ENCODE measurements around the gene TNRC18. TPM values are rescaled to one million over a fixed set of nuclear protein-coding genes. Genes with fewer than 3 reads are reported as not detected.

Gene TNRC18
- total and polyA plus RNA-seq, 12 donors, result 10.1 to 42.3 (median 30.3) TPM

DNA sequence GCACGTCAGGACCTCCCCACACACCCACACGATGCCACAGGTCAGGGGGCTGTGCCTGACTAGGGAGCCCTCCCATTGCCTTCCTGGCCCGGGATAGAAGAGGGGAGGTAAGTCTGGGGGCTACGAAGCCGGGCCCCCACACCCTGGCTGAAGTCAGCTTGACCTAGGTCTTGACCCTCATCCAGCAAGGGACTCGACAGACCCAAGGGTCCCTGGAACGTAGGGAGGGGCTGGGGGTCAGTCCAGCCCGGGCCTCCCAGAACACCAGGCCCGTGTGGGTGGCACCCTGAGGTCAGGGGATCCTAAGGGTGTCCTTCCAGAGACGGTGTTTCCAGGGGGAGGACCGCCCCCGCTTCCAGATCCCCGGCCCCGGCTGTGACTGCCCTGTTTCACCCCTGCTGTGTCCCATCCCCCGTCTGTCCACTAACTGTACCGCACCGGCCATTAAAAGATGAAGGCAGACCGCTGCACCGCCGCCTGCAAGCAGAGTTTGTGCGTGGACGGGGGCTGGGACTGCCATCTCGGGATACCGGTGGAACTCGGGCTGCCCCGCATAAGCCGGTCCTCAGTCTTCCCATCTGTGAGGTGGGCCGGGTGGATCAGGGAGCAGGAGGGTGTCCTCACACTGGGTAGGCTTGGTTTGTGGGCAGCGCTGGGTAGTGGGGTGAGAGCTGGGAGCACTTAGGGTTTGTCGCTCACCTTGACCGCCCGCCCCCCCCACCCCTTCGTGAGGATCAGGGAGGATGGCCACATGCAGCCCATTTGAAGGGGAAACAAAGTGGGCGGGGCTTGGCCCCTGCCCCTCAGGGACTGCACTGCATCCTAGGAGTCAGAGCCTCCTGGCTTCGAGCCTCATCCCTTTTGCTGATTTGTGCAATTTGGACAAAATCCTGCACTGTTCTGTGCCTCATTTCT is 119.8 kb downstream of the TNRC18 start:
- intact Hi-C loops (cut with DNase I), result loop anchor here in 1 of 10 donors (5.0 kb wide), 1 partner anchor 48 kb away; no protein-coding TSS in a partner anchor
- TF ChIP-seq, protein P1, sequence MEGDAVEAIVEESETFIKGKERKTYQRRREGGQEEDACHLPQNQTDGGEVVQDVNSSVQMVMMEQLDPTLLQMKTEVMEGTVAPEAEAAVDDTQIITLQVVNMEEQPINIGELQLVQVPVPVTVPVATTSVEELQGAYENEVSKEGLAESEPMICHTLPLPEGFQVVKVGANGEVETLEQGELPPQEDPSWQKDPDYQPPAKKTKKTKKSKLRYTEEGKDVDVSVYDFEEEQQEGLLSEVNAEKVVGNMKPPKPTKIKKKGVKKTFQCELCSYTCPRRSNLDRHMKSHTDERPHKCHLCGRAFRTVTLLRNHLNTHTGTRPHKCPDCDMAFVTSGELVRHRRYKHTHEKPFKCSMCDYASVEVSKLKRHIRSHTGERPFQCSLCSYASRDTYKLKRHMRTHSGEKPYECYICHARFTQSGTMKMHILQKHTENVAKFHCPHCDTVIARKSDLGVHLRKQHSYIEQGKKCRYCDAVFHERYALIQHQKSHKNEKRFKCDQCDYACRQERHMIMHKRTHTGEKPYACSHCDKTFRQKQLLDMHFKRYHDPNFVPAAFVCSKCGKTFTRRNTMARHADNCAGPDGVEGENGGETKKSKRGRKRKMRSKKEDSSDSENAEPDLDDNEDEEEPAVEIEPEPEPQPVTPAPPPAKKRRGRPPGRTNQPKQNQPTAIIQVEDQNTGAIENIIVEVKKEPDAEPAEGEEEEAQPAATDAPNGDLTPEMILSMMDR (IDR thresholded peaks at IDR 0.05), result no peak
- Histone ChIP-seq H3K4me3 (no peak overlapping the region), H3K4me1 (no peaks in the 10 kb centered on the region), H3K36me3 (peaks cover 0 to 28% (median 11%) of the 10 kb centered on the region in 9 donors), H3K27me3 (peaks cover 0 to under 1% (median 0%) of the 10 kb centered on the region in 7 donors), H3K9me3 (no peaks in the 10 kb centered on the region), H3K27ac (no peak overlapping the region)
- DNase-seq (no peak), ATAC-seq (peak in 1 of 8 donors; percentile 5)
- WGBS, 2 donors, result 76% methylated on average over 35 of the region's 35 CpGs

DNA sequence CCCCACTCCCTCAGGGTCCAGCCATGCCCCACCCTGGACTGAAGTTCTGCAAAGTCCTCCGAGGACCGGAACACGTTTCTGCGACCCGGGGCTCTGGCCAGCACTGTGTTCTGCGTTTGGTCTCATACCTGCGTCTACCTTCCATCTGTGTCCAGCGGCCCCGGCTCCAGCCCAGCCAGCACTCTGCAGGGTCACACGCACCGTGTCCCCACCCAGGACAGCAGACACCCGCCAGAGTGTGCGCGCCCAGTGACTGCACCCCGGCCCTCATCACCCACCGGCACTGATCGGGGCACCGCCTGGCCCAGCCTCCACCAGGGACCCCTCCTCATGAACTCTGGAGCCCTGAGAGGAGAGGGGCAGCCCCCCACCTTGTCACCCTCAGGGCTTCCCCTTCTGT is 120.6 kb downstream of the TNRC18 start:
- no peaks in the 10 kb centered on the region for H3K4me1 ChIP-seq
- ATAC-seq (peak in 1 of 8 donors; percentile 23), DNase-seq (no peak)
- intact Hi-C loops (cut with DNase I), result loop anchor here in 1 of 10 donors (5.0 kb wide), 1 partner anchor 49 kb away; no protein-coding TSS in a partner anchor
- no peak overlapping the region for H3K27ac ChIP-seq
- H3K36me3 ChIP-seq, result peaks cover 0 to 20% (median 9%) of the 10 kb centered on the region in 9 donors
- TF ChIP-seq, protein P1 (IDR thresholded peaks at IDR 0.05), result no peak
- H3K4me3 ChIP-seq, result no peak overlapping the region
- WGBS, 2 donors, result 84 to 86% methylated on average over 18 of the region's 18 CpGs
- peaks cover 0 to 8% (median under 1%) of the 10 kb centered on the region in 7 donors for H3K27me3 ChIP-seq
- H3K9me3 ChIP-seq, result no peaks in the 10 kb centered on the region

DNA sequence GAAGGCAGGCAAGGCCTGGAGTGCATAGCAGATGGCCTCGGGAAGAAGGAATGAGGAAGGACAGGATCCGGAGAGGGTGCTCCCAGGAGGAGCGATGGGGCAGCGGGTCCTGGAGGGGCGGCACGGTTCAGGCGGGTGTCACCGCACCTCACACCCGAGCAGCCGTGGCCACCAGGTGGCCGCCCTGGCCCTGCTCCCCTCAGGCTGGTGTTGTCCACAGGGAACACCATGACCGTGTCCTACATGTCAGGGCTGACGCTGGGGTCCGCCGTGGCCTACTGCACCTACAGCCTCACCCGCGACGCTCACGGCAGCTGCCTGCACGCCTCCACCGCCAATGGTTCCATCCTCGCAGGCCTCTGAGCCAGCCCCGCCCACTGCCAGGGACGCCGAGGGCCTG is 121.1 kb downstream of the TNRC18 start:
- Histone ChIP-seq H3K4me1 (no peaks in the 10 kb centered on the region), H3K4me3 (no peak overlapping the region), H3K9me3 (no peaks in the 10 kb centered on the region), H3K27ac (no peak overlapping the region), H3K36me3 (peaks cover 0 to 15% (median 4%) of the 10 kb centered on the region in 9 donors), H3K27me3 (peaks cover 0 to 13% (median 5%) of the 10 kb centered on the region in 7 donors)
- TF ChIP-seq, protein P1 (IDR thresholded peaks at IDR 0.05), result no peak
- DNase-seq (no peak), ATAC-seq (peak in 1 of 8 donors; percentile 16)
- 72 to 74% methylated on average over 23 to 25 of the region's 25 CpGs for WGBS, 2 donors
- intact Hi-C loops (cut with DNase I), result loop anchor here in 1 of 10 donors (5.0 kb wide), 1 partner anchor 50 kb away; no protein-coding TSS in a partner anchor

DNA sequence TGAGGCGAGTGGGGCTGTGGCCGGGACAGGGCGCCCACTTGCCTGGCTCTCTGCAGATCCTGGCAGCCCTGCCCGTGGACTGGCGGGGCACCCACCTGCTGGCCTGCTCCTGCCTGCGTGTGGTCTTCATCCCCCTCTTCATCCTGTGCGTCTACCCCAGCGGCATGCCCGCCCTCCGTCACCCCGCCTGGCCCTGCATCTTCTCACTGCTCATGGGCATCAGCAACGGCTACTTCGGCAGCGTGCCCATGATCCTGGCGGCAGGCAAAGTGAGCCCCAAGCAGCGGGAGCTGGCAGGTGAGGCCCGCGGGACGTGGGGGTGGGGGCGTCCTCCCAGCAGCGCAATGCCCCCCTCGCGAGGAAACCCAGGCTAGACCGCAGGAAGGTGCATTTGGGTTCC is 123.3 kb downstream of the TNRC18 start:
- WGBS, 2 donors, result 95% methylated on average over 21 to 24 of the region's 24 CpGs
- TF ChIP-seq, protein P1 (IDR thresholded peaks at IDR 0.05), result no peak
- H3K27me3 ChIP-seq, result peaks cover 0 to 32% (median 17%) of the 10 kb centered on the region in 7 donors

More for the DNA sequence above, 123.3 kb downstream of the TNRC18 start:
- Histone ChIP-seq H3K4me1 (peaks cover 0 to 5% (median 0%) of the 10 kb centered on the region in 9 donors), H3K27ac (no peak overlapping the region), H3K36me3 (no peaks in the 10 kb centered on the region), H3K9me3 (no peaks in the 10 kb centered on the region), H3K4me3 (no peak overlapping the region)
- DNase-seq, result no peak
- no peak for ATAC-seq
- intact Hi-C loops (cut with DNase I), result loop anchor here in 1 of 10 donors (5.0 kb wide), 1 partner anchor 52 kb away; no protein-coding TSS in a partner anchor
